ENCODE data around the gene CD38. TPM values are rescaled to one million over a fixed set of nuclear protein-coding genes. Genes with fewer than 3 reads are reported as not detected.
A peak's percentile ranks its signal among the peaks of the same experiment; 100 is the strongest.

Gene CD38
- total and polyA plus RNA-seq, 2 donors: 31.0 to 47.6 TPM

DNA sequence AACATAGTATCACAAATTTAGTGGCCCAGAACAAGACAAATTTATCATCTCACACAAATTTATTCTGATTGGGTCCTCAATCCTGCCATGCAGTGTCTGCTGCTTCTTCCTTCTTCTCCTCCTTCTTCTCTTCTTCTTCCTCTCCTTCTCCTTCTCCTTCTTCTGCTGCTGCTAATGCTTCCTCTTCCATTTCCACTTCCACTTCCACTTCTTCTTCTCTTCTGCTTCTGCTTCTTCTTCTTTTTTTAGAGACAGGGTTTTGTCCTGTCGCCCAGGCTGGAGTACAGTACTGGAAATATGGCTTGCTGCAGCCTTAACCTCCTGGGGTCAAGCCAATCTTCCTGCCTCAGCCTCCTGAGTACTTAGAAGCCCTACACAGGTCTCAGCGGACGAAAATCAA is 122.9 kb downstream of the CD38 start:
- H3K4me3 ChIP-seq (ENCODE audit: low read length in 2 of 2): no peak overlapping the region
- H3K36me3 ChIP-seq (ENCODE audit: control insufficient read depth in 2 of 2, insufficient read depth in 2 of 2, low read length in 1 of 2): no peaks in the 10 kb centered on the region
- H3K27me3 ChIP-seq (ENCODE audit: control insufficient read depth in 2 of 2, insufficient read depth in 1 of 2, low read length in 1 of 2): no peaks in the 10 kb centered on the region
- 94% methylated on average over 3 of the region's 3 CpGs for WGBS
- H3K27ac ChIP-seq (ENCODE audit: low read depth in 1 of 2, low read length in 1 of 2): no peak overlapping the region
- no peak for DNase-seq (ENCODE audit: low read depth in 6 of 9, low spot score in 9 of 9)
- H3K9me3 ChIP-seq (ENCODE audit: control insufficient read depth in 2 of 2, insufficient read depth in 1 of 2, low read length in 1 of 2): no peaks in the 10 kb centered on the region
- no peaks in the 10 kb centered on the region for H3K4me1 ChIP-seq (ENCODE audit: control insufficient read depth in 2 of 2, insufficient read depth in 2 of 2, low read length in 2 of 2)

DNA sequence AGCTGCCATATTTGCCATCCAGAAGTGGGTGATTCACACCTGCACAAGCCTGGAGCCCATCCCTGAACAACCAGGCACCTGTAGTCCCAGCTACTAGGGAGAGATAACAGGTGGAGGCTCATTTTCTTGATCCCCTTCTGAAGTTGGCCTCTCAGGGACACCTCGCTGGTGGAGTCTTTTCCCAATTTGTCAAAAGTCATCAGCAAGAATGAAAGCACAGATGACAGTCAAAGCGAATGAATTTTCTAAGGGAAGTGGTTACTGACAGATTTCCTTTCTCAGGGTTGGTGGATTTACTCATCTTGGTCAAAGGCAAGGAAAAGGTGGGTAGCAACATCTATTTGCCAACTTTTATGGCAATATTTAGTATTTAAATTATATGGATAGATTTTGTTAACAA is 123.9 kb downstream of the CD38 start:
- H3K36me3 ChIP-seq (ENCODE audit: control insufficient read depth in 2 of 2, insufficient read depth in 2 of 2, low read length in 1 of 2): no peaks in the 10 kb centered on the region
- 22% methylated on average over 2 of the region's 2 CpGs for WGBS
- peak in 2 of 9 donors; percentile 1 to 8 for DNase-seq (ENCODE audit: low read depth in 6 of 9, low spot score in 9 of 9)
- no peaks in the 10 kb centered on the region for H3K9me3 ChIP-seq (ENCODE audit: control insufficient read depth in 2 of 2, insufficient read depth in 1 of 2, low read length in 1 of 2)
- no peaks in the 10 kb centered on the region for H3K27me3 ChIP-seq (ENCODE audit: control insufficient read depth in 2 of 2, insufficient read depth in 1 of 2, low read length in 1 of 2)
- H3K27ac ChIP-seq (ENCODE audit: low read depth in 1 of 2, low read length in 1 of 2): no peak overlapping the region
- no peak overlapping the region for H3K4me3 ChIP-seq (ENCODE audit: low read length in 2 of 2)
- H3K4me1 ChIP-seq (ENCODE audit: control insufficient read depth in 2 of 2, insufficient read depth in 2 of 2, low read length in 2 of 2): no peaks in the 10 kb centered on the region

DNA sequence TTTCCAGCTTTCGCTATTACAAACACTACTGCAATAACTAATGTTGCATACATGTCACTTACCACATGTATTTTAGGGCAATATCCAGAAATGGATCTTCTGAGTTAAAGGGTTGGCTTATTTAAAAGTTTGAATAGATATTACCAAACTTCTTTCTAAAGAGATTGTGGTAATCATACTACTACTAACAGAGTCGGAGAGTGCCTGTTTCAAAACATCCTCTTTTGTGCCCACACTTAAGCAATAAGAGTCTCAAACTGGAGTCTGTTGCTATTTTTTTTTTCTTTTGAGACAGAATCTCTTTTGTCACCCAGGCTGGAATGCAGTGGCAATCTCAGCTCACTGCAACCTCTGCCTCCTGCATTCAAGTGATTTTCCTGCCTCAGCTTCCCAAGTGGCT is 124.6 kb downstream of the CD38 start:
- Histone ChIP-seq H3K4me1 (ENCODE audit: control insufficient read depth in 2 of 2, insufficient read depth in 2 of 2, low read length in 2 of 2) (no peaks in the 10 kb centered on the region), H3K4me3 (ENCODE audit: low read length in 2 of 2) (no peak overlapping the region), H3K27me3 (ENCODE audit: control insufficient read depth in 2 of 2, insufficient read depth in 1 of 2, low read length in 1 of 2) (no peaks in the 10 kb centered on the region), H3K27ac (ENCODE audit: low read depth in 1 of 2, low read length in 1 of 2) (no peak overlapping the region), H3K9me3 (ENCODE audit: control insufficient read depth in 2 of 2, insufficient read depth in 1 of 2, low read length in 1 of 2) (no peaks in the 10 kb centered on the region), H3K36me3 (ENCODE audit: control insufficient read depth in 2 of 2, insufficient read depth in 2 of 2, low read length in 1 of 2) (no peaks in the 10 kb centered on the region)
- WGBS: 92% methylated on average over 2 of the region's 2 CpGs
- no peak for DNase-seq (ENCODE audit: low read depth in 6 of 9, low spot score in 9 of 9)

Other genes starting within 250 kb of the CD38 start
- gene FBXL5, start 123.0 kb upstream of the CD38 start, total RNA-seq: 66.7 TPM
- gene FBXL5, start 123.0 kb upstream of the CD38 start, polyA plus RNA-seq: 72.6 TPM
- gene FAM200B, start 96.5 kb upstream of the CD38 start, total RNA-seq: 35.3 TPM
- 74.4 TPM for gene FAM200B, start 96.5 kb upstream of the CD38 start, polyA plus RNA-seq
- gene BST1, start 75.3 kb upstream of the CD38 start, total RNA-seq: 4.1 TPM
- gene BST1, start 75.3 kb upstream of the CD38 start, polyA plus RNA-seq: 2.9 TPM
- 0.52 TPM for gene FGFBP1, start 160.4 kb downstream of the CD38 start, total RNA-seq
- gene FGFBP1, start 160.4 kb downstream of the CD38 start, polyA plus RNA-seq: 0.57 TPM
- gene FGFBP2, start 184.8 kb downstream of the CD38 start, total RNA-seq: 16.4 TPM
- 4.4 TPM for gene FGFBP2, start 184.8 kb downstream of the CD38 start, polyA plus RNA-seq

All from thymus (tissue), 11 donors.